ENCODE results near the gene POLG.
A peak's percentile ranks its signal among the peaks of the same experiment; 100 is the strongest.

The POLG gene

GRCh38 chr15:89363770-89364169 lies 29.1 kb upstream of the POLG start:
- peaks cover 48% of the 10 kb centered on the region for H3K36me3 ChIP-seq
- H3K4me3 ChIP-seq (ENCODE audit: low read depth, low read length): peak overlapping the region; percentile 84
- DNase-seq: peak; percentile 65
- no peak for TF ChIP-seq CTCF (IDR thresholded peaks at IDR 0.05; ENCODE audit: low read depth, low read length)
- no peaks in the 10 kb centered on the region for H3K9me3 ChIP-seq (ENCODE audit: severe bottlenecking)
- no peaks in the 10 kb centered on the region for H3K27me3 ChIP-seq (ENCODE audit: insufficient read depth, low read depth, severe bottlenecking)
- peak overlapping the region; percentile 92 for H3K27ac ChIP-seq

- no peak for DNase-seq
- Histone ChIP-seq H3K36me3 (peaks cover 47% of the 10 kb centered on the region), H3K9me3 (ENCODE audit: severe bottlenecking) (no peaks in the 10 kb centered on the region), H3K4me3 (ENCODE audit: low read depth, low read length) (peak overlapping the region; percentile 84), H3K27ac (peak overlapping the region; percentile 92), H3K27me3 (ENCODE audit: insufficient read depth, low read depth, severe bottlenecking) (peaks cover 4% of the 10 kb centered on the region)
- no peak for TF ChIP-seq CTCF (IDR thresholded peaks at IDR 0.05; ENCODE audit: low read depth, low read length)
Observed at GRCh38 chr15:89363133-89363532, 28.5 kb upstream of the POLG start.

- Histone ChIP-seq H3K36me3 (peaks cover 41% of the 10 kb centered on the region), H3K4me3 (ENCODE audit: low read depth, low read length) (peak overlapping the region; percentile 84), H3K9me3 (ENCODE audit: severe bottlenecking) (no peaks in the 10 kb centered on the region), H3K27me3 (ENCODE audit: insufficient read depth, low read depth, severe bottlenecking) (peaks cover 5% of the 10 kb centered on the region), H3K27ac (peak overlapping the region; percentile 92)
- no peak for TF ChIP-seq CTCF (IDR thresholded peaks at IDR 0.05; ENCODE audit: low read depth, low read length)
- peak; percentile 82 for DNase-seq
Observed at GRCh38 chr15:89362203-89363101, 27.8 kb upstream of the POLG start.

GRCh38 chr15:89361451-89362202 lies 27.0 kb upstream of the POLG start:
- Histone ChIP-seq H3K9me3 (ENCODE audit: severe bottlenecking) (no peaks in the 10 kb centered on the region), H3K27ac (peak overlapping the region; percentile 92), H3K4me3 (ENCODE audit: low read depth, low read length) (peak overlapping the region; percentile 84), H3K36me3 (peaks cover 33% of the 10 kb centered on the region), H3K27me3 (ENCODE audit: insufficient read depth, low read depth, severe bottlenecking) (peaks cover 5% of the 10 kb centered on the region)
- 0 out of 2 replicates have a peak, but pooled peaks have one; percentile 7 for TF ChIP-seq CTCF (IDR thresholded peaks at IDR 0.05; ENCODE audit: low read depth, low read length)
- peak; percentile 76 for DNase-seq

- peaks cover 5% of the 10 kb centered on the region for H3K27me3 ChIP-seq (ENCODE audit: insufficient read depth, low read depth, severe bottlenecking)
- no peak overlapping the region for H3K4me3 ChIP-seq (ENCODE audit: low read depth, low read length)
- peaks cover 21% of the 10 kb centered on the region for H3K36me3 ChIP-seq
- DNase-seq: no peak
- peaks cover 4% of the 10 kb centered on the region for H3K9me3 ChIP-seq (ENCODE audit: severe bottlenecking)
- H3K27ac ChIP-seq: peak overlapping the region; percentile 92
- no peak for TF ChIP-seq CTCF (IDR thresholded peaks at IDR 0.05; ENCODE audit: low read depth, low read length)
Observed at GRCh38 chr15:89360294-89360971, 25.8 kb upstream of the POLG start.

All from WERI-Rb-1 (cell line).